ENCODE results near the gene BCL11B.

BCL11B gene

DNA sequence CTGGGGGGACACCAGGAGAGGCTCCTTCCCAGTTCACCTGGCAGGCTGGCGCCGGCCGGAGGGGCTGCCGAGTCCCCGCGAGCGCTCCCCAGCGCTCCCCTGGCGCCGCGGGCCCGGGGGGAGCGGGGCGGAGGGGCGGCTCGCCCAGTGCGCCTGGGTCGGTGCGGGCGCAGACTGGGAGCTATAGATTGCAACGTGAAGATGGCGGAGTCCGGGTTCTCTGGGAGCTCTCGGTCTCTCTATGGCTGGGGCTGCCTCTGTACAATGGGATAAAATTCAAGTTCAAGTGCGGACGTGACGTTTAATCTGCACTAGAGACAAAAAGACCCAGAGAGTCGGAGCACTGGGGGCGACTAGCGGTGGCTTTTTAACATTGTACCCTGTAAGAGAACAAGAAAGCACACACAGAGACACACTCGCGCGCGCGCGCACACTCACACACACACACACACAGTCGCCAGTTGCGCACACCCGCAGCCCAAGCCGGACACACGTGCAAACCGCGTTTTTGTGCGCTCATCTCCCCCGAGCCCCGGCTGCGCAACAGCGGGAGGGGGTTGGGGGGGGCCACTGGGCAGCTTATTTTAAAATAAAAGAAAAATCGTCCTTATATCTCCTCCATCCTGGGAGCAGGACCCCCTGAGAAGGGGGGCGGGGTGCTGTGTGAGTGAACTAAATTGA is at the start of gene BCL11B:
BCL11B (minus strand) TSS at position 247 of the 681 bp plus-strand sequence. CDS start 979 bp downstream, outside the sequence.
- H3K27ac ChIP-seq: no peak within 1 kb of the TSS
- peak within 1 kb of the TSS; percentile 49 for H3K4me3 ChIP-seq (ENCODE audit: low read depth, low read length)
- H3K27me3 ChIP-seq (ENCODE audit: insufficient read depth, low read depth, severe bottlenecking): peaks cover 69% of the 10 kb centered on the region
- no peaks in the 10 kb centered on the region for H3K36me3 ChIP-seq
- peak; percentile 81 for DNase-seq
- peak; percentile 51 for TF ChIP-seq CTCF (IDR thresholded peaks at IDR 0.05; ENCODE audit: low read depth, low read length)
- peaks cover 4% of the 10 kb centered on the region for H3K9me3 ChIP-seq (ENCODE audit: severe bottlenecking)

GRCh38 chr14:99321236-99321925 is 49.4 kb upstream of the BCL11B start:
- Histone ChIP-seq H3K4me3 (ENCODE audit: low read depth, low read length) (no peak overlapping the region), H3K9me3 (ENCODE audit: severe bottlenecking) (no peaks in the 10 kb centered on the region), H3K27ac (no peak overlapping the region), H3K36me3 (no peaks in the 10 kb centered on the region), H3K27me3 (ENCODE audit: insufficient read depth, low read depth, severe bottlenecking) (no peaks in the 10 kb centered on the region)
- no peak for TF ChIP-seq CTCF (IDR thresholded peaks at IDR 0.05; ENCODE audit: low read depth, low read length)
- no peak for DNase-seq

GRCh38 chr14:99320621-99321235 is 48.7 kb upstream of the BCL11B start:
- TF ChIP-seq CTCF (IDR thresholded peaks at IDR 0.05; ENCODE audit: low read depth, low read length): no peak
- DNase-seq: no peak

DNA sequence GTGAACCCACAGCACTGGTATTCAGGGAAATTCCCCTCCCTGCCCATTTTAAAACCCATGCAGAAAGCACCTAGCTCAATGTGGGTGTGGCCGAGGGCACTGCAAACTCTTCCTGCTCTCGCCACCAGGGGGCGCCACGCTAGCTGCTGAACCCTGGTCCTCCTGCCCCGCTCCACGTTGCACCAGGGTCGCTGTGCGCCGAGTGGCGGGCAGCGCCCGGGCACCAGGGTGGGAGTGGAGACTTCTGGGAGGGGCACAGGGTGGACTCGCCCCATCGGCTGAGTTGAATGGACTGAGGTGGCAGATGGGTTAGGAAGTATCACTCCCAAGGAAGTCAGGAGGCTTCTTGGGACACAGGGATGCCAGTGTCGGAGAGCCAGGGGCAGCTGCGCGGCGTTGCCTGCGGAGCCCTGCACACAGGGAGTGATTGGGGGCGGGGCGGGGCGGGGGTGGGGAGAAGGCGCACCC is 48.1 kb upstream of the BCL11B start:
- peaks cover 5% of the 10 kb centered on the region for H3K27me3 ChIP-seq (ENCODE audit: insufficient read depth, low read depth, severe bottlenecking)
- H3K9me3 ChIP-seq (ENCODE audit: severe bottlenecking): no peaks in the 10 kb centered on the region
- no peak overlapping the region; the same call in 1 of the 2 replicates for H3K4me3 ChIP-seq (ENCODE audit: low read depth, low read length)
- TF ChIP-seq CTCF (IDR thresholded peaks at IDR 0.05; ENCODE audit: low read depth, low read length): peak; percentile 97
- no peaks in the 10 kb centered on the region for H3K36me3 ChIP-seq
- DNase-seq: peak; percentile 77
- H3K27ac ChIP-seq: no peak overlapping the region

More at GRCh38 chr14:99320621-99321235, 48.7 kb upstream of the BCL11B start:
- H3K4me3 ChIP-seq (ENCODE audit: low read depth, low read length): no peak overlapping the region
- H3K36me3 ChIP-seq: no peaks in the 10 kb centered on the region
- H3K9me3 ChIP-seq (ENCODE audit: severe bottlenecking): no peaks in the 10 kb centered on the region
- peaks cover under 1% of the 10 kb centered on the region for H3K27me3 ChIP-seq (ENCODE audit: insufficient read depth, low read depth, severe bottlenecking)
- no peak overlapping the region for H3K27ac ChIP-seq

- Histone ChIP-seq H3K27ac (no peak overlapping the region), H3K9me3 (ENCODE audit: severe bottlenecking) (no peaks in the 10 kb centered on the region), H3K27me3 (ENCODE audit: insufficient read depth, low read depth, severe bottlenecking) (peaks cover 5% of the 10 kb centered on the region), H3K4me3 (ENCODE audit: low read depth, low read length) (no peak overlapping the region), H3K36me3 (no peaks in the 10 kb centered on the region)
- no peak for DNase-seq
- TF ChIP-seq CTCF (IDR thresholded peaks at IDR 0.05; ENCODE audit: low read depth, low read length): no peak
These were observed 46.9 kb upstream of the BCL11B start for GRCh38 chr14:99318959-99319295.

All from WERI-Rb-1 (cell line).